ENCODE results near the gene SGMS1.

The SGMS1 gene

DNA sequence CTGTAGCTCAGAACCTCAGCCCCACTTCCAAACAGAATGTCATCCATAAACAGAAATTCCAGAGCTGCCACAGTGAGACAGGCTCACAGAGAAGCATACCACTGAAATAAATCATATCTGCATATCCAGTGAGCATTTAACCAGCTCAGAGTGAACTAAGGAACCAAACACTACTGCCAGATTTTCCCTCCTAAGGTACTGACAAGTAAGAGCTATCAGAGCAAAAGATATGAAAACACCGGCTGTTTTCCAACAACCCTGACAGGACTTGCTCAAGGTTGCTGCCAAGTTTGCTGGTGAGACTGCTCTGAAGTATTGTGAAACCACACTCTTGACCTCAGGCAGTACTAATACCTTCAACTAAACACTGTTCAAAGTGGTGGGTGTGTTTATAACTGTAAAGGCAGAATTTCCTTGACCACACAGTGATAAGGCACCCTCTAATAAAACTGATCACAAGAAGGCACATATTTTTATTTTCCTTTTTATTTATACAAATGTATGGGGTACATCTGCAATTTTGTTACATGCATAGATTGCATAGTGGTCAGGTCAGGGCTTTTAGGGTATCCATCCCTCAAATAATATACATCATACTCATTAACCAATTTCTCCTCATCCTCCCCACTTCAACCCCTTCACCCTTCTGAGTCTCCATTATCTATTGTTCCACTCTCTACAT lies 18.3 kb downstream of the SGMS1 start:
- DNase-seq, result peak; percentile 84

DNA sequence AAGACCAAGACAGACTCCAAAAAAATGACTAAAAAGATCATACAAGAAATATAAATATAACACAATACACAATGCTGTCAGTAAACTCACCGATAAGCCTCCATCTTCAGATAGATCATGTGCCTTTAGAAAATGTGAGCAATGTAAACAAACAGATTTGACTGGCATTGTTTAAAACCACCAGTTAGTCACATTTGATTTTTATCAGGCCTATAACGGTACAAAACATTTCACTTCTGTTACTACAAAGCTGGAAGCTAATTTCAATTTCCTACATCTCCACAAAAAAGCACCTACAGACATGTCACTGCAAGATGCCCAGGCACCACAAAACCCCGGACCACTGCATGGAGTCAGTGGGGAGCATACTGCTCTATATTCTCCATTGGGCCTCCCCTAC lies 18.9 kb downstream of the SGMS1 start:
- no peak for DNase-seq

DNA sequence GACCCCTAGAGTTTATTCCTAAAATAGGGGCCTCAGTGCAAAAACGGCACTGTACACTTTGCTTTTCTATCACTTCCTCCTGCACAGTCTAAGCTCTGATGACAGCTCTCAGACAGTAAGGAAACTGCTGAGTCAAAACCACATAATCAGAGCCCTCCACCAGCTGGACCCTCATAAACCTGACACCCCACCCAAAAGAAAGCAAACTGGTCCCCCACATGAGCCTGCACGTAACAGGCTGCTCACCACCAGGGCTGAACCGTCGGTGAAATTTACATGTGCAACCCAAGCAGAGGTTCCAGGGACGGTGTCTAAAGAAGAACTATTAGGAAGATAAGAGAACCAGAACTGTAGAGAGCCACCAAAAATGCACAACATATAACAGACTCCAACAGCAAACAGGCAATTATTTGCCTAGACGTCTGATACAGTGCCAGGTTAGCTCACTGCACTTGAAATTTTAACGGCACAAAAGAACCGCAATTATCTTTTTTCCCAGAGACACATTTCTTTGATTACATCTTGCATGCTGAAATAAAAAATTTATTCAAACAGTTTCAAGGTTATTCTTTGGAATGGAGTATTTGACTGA lies 19.6 kb downstream of the SGMS1 start:
- DNase-seq, result peak; percentile 83

GRCh38 chr10:50603151-50603850 lies 20.5 kb downstream of the SGMS1 start:
- DNase-seq, result no peak

GRCh38 chr10:50601974-50602373 lies 21.8 kb downstream of the SGMS1 start:
- no peak for DNase-seq

GRCh38 chr10:50600831-50601477 lies 22.8 kb downstream of the SGMS1 start:
- DNase-seq, result no peak

DNA sequence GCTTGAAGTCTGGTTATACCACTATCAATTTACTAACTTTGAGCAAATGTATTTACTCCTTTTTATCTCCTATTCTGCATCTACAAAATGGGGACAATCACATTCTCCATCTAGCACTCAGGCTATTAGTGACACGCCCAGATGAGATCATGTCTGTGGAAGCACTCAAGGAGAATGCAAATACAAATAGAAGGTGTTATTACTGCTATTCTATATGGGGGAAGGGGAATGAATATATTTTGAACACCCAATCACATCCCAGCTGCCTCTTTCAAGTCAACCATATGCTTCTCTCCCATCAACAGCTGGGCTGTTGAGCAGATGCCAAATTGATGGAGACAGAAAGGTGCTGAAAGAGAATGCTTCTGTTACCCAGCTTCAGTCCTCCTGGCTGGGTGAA lies 23.5 kb downstream of the SGMS1 start:
- no peak for DNase-seq

DNA sequence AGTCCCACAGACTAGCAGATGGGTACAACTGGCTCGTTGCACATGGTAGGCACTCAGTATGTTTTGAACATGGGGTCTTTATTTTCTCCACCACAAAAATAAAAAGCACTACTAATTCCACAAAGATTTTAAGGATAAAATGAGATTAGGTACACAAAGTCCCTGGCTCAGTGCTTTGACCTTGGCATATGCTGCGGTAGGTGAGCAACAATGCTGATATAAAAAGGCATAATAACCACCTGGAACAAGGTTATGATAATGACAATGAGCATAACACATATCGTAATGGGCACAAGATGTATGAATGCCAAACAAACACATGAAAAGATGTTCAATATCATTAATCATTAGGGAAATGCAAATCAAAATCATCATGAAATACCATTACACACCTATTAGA lies 26.9 kb downstream of the SGMS1 start:
- no peak for DNase-seq

DNA sequence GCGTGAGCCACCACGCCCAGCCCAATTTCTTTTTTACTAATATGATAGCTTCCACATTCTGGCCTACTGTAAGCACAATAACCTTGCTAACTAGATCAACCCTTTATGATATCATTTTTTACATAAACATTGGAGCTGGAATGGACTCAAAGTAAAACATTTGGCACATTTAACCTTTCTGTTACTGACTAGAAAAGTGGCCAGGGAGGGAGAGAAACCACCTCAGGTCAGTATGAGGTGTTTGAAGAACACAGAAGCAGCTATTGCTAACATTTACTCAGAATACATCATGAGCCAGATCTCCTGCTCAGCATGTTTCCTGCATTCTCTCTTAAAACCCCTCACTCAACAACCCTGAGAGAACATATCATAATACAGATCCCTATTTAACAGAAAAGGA lies 27.3 kb downstream of the SGMS1 start:
- no peak for DNase-seq

DNA sequence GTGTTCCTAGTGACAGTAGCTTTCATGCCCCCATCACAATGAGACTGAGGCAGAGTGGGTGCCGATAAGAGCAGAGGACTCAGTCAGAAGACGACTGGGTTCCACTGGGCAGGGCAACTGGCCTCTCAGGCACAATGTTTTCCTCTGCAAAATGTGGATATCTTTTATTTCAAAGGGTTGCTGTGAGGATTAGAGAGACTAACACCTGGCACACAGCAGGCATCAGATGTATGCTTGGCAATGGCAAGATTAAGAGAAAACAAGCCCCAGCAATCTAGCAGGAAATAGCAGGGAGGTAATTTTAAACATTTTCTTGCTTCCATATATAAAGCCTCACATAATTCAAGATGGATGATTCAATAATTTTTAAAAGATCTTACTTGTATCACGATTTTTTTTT lies 28.0 kb downstream of the SGMS1 start:
- DNase-seq, result no peak

DNA sequence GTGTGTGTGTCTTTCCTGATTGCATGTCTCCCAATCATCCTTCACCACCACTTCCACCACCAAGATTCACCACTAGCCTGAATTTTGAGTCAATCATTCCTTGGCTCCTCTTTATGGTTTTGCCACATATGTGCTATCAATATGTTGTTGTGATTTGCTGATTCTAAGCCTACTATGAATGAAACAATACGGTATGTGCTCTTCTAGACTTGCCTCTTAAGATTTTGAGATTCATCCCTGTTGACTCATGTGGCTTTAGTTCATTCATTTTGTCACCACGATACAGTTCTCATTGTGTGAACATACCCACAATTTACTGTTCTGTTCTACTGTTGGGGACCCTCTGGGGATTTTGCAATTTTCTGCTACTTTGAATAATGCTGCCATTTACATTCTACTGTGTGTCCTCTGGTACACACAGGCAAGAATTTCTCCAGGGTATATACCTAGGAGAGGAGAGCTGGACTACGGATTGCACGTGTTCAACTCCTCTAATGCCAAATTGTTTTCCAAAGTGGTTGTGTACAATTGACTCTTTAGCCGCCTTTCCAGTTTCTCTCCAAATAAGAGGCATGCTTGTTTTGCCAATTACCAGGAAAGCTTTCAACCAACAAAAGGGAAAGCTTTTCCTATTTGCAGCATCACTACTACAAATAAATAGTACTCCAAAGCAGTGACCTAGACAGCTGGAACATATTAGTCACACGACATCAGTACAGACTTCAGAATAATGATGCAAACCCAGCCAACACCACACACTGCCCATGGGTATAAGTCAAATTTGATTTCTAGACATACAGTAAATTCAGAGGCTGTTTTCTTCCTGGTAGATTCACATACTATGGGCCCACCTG lies 30.0 kb downstream of the SGMS1 start:
- DNase-seq, result peak; percentile 39

- peak; percentile 87 for DNase-seq
These were observed 30.8 kb downstream of the SGMS1 start for GRCh38 chr10:50592961-50593418.

- DNase-seq, result no peak
These were observed 32.8 kb downstream of the SGMS1 start for GRCh38 chr10:50590935-50591334.

DNA sequence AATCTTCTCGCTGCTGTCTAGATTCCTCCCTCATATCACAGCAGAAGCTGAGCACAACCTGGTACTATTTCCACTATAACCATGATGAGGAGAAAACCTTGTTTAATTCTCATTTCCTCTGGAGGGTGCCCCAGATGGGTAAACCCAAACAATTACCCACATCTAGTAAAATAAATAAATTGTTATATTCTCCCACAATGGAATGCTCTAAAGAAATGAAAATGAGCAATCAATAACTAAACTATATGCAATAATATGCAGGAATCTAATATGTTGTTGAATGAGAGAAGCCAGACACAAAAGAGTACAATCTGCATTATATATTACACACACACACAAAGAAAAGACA lies 37.0 kb downstream of the SGMS1 start:
- no peak for DNase-seq

- DNase-seq, result no peak
These were observed 37.6 kb downstream of the SGMS1 start for GRCh38 chr10:50585921-50586739.

DNA sequence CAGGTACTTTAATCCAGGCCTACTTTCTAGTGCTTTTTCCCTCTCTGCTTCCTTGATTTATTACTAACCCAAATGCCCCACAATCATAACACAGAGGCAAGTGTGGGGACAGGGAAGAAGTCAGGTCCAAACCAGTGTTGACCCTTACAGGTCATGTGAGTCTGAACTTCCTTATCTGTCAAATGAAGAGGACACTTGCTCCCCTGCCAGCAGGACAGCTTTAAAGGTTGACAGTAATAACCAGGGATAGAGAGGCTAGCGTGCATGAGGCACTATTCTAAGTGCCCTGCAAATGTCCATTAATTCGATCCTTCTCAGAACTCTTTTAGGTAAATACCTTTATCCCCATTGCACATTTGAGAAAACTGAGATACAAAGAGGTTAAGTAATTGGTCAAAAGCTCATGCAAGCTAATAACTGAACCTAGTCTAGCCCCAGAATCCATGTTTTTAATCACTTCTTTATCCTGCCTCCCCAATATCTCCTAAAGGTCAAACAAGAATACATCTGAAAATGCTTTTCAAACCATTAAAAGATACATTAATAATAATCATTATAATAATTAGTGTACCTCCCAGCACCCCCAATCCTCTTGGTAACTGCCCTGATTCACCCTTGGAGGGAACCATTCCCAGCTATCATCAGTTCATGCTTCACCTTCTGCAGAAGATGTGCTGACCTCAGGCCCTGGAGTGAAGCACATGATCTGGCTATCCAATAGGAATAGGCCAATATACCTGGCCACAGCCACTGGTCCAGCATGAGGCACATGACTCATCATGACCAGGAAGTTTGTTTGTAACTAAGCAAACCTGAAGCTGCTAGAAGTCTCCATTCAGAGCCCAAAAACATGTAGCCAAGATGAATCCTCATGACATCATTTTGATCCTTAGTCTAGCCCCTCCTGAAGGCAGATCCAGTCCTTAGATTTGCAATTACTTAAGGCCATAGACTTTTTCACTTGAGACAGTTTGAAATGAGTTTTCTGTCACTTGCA lies 40.7 kb downstream of the SGMS1 start:
- no peak for DNase-seq

- DNase-seq, result no peak
These were observed 41.7 kb downstream of the SGMS1 start for GRCh38 chr10:50582046-50582445.

DNA sequence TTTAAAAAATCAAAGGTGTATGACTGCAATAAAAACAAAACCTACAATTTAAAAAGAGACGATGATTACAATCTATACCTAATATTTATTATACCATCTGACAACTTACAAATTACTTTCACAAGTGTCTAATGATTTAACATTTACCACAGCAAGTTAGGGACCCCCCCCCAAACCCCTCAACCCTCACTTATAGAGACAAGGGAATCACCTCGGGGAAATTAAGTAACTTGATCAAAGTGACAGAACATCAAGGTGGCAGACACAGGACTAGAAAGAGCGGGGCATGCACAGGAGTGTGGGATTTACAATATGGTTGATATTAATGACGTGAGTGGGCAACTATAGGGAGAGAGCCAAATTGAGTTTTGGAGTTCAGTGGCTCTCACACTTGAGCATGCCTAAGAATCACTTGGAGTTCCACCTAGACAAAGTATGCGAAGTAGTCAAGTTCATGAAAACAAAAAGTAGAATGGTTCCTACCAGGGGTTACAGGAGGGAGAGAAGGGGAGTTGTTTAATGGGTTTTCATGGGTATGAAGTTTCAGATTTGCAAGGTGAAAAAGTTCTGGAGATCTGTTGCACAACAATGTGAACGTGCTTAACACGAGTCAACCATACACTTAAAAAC lies 43.4 kb downstream of the SGMS1 start:
- no peak for DNase-seq

DNA sequence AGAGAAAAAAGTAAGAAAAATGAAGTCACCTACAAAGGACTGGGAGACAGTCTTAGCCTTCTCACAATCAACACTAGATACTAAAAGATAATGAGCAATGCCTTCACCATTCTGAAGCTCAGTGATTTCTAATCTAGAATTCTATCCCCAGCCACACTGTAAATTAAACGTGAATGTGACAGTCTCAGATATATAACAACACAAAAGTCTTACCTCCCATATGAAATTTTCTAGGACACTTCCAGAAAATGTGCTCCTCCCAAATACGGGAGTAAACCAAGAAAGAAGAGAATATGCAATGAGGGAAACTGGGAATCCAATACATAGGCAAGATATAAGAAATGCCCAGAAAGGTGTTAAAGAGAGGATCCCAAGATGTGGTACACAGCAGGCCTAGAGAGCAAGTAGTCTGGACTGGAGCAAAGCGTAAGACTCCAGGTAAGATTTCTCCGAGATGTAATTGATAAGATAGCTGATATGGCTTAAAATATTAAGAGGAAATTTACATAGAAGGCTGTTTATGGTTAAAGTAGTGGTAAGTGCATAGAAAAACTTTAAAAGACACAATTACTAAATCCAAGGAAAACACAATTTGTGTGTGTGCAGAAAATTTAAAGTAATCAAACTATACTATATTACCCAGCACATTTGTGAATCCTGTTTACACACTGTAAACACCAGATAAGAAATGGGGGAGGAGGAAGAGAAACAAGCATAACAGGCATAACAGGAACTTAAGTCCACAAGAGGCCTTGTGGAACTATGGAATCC lies 44.1 kb downstream of the SGMS1 start:
- DNase-seq, result no peak
